ENCODE results near the gene PACS1.
"Not testable (repeated sequence)": the region's sequence is repeated elsewhere in the genome, so short reads cannot be mapped to it uniquely, and the experiment has no call there.

Gene PACS1

DNA sequence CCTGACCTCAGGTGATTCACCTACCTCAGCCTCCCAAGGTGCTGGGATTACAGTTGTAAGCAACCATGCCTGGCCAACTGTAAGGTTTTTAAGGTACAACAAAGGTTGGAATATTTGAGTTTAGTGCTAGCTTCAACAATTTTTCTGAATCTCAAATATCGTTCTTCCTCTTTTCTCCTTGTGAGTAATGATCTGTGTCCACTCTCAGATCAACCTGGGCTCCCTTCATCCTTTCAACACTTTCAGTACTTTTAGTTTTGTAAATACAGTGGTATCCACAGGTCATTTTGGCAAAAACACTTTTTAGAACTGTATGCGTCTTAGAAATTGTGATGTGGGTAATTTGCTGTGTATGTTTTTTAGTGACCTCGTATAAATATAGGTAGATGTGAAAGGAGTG is 7.9 kb downstream of the PACS1 start:
- no peak for DNase-seq

DNA sequence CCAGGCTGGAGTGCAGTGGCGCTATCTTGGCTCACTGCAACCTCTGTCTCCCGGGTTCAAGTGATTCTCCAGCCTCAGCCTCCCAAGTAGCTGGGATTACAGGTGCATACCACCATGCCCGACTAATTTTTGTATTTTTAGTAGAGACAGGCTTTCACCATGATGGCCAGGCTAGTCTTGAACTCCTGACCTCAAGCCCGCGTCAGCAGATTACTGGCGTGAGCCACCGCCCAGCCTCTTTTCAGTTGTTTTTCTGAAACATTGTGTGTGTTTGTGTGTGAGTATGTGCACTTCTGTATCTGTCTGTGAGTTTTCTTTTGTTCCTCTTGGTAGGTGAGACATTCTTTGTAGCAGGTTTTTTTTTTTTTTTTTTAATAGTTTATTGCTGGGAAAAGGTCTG is 8.9 kb downstream of the PACS1 start:
- DNase-seq: not testable (repeated sequence)

DNA sequence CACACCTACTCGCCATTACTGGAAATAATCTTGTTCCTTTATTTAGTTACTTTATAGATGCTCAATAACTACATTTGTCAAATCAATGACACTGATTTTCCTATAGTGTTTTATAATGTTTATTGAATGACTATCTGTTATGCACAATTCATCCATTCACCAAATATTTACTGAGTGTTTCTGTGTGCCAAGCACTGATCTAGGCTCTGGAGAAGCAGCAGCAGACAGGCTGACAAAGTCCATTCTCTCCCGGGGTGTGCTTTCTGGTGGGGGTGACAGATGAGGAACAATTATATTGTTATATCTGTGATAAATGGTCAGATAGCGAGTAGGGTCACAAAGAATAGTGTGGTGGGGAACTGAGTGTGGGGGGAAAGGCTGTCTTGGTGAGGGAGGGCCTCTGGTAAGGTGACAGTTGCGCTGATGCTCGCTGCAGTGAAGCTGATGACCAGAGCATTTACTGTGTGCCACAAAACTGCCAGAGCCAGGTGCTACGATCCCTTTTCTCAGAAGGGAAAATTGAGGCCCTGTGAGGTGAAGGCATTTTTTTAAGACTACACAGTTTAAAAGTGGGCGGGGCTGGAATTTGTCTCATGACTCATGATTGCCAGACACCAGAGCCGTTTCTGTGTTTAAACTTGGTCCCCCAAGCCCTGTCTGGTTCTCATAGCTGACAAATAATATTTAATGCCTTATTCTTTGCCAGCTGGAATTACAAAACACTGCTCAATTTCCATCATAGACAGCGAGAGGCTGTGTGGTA is 10.2 kb downstream of the PACS1 start:
- DNase-seq: no peak

DNA sequence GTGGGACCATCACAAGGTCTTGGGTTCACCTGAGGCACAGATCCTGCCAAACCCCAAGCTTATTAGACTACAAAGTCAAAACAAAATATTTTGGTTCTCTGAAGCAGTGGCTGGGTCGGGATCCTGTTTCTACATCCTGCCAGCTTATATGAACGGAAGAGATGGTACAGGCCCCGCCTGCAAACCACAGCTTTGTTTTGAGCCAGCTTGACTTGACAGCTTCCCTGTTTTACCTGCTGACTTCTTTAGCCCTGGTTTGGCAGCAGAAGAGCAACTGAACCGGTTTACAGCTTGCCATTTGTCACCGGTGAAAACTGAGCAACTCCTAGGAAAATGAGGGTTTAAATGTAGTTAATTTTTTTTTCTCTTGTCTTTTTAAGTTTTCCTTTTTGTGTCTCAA is 11.4 kb downstream of the PACS1 start:
- no peak for DNase-seq

DNA sequence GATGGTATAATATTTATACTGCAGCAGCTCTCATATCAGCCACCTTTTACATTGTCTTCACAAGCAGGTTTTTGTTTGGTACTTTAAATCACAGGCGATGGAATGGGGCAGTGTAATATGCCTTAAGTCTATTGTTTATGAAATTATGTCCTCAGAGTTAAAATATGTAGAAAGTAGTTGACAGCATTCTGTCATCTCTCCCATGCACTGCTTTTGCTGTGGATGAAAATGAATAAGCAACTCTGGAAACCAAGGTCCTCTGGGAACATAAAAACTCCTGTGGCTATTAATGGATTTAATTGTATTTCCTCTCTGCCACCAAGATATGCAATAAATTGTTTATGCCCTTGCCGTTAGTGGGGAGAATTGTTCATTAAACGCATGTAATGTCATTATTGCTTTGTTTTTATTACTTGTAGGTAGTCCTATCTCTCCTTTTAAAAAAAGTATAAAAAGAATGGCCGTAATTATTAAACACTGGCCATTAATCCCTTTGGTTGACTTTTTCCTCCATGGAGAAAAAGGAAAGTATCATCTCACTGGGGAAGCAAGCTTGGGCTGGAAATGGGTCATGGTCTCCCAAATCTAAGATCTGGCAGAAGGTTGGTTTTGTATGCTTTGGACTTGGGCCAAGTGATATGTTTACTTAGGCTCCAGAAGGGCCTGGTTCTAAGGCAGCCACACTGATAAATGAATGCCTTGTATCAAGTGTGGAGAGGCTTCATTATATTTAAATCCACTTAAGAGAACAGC is 13.1 kb downstream of the PACS1 start:
- DNase-seq: peak; percentile 44

DNA sequence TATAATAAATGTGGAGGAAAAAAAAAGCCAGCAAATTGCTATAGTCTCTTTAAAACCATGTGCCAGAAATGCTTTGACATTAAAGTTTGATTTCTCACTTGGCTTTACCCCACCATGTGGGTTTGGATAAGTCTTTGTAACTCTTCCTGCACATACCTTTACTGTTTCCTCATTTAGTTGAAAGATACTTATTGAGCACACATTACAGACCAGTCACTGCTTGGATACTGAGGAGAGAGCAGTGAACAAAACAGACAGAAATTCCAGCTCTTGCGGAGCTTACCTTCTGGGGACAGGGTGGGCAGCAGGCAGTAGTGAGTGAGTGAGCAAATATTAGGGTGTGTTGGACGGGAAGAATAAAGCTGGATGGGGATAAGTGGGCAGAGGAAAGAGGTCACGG is 13.7 kb downstream of the PACS1 start:
- DNase-seq: no peak

DNA sequence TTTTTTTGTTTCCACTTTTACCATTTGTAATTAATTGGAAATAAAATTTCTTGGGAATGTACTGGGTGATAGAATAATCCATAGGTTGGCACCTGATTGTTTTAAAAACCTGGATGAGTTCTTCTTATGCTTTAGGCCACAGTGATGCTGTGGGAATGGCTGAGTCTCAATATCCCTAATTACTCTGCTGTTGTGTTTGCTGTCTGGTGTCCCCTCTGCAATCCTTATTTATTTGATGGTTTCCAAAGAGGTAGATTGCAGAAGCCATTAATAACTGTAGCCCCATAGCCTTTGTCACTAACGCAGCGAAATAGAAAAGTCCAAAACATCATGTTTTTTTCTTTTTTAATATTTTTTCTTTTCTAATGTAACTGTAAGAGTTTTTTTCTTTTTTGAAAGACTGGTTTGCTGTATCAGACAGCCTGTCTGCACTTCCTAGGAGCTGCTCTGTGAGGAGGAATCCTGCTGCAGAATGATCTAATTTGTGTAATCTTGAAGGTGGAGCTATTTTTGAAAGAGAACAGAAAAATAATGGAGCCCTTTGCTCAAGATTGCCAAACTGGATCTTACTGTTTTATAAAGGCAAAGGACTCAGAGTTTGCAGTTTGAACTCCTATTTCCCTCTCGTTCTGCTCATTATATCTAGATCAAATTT is 14.9 kb downstream of the PACS1 start:
- DNase-seq: no peak

DNA sequence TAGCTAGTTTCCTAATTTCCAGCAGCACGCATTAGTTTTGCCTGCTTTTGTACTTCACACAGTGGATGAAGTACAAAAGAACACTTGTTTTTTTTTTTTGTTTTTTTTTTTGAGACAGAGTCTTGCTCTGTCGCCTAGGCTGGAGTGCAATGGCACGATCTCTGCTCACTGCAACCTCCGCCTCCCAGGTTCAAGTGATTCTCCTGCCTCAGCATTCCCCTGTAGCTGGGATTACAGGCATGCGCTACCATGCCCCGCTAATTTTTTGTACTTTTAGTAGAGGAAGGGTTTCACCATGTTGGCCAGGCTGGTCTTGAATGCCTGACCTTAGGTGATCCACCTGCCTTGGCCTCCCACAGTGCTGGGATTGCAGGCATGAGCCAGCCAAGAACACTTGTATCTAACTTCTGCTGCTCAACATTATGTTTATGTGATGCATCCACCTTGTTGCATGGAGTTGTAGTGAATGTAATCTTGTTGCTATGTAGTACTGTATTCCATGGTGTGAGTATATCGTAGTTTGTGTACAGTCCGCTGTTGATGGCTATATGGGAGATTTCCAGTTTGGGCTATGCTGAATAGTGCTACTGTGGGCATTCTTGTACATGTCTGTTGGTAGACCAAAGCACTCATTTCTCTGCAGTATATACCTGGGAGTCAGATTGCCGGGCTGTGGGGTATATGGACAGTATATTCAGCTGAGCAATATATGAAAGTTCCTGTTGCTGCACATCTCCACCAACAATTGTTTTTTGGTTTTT is 17.3 kb downstream of the PACS1 start:
- no peak for DNase-seq

DNA sequence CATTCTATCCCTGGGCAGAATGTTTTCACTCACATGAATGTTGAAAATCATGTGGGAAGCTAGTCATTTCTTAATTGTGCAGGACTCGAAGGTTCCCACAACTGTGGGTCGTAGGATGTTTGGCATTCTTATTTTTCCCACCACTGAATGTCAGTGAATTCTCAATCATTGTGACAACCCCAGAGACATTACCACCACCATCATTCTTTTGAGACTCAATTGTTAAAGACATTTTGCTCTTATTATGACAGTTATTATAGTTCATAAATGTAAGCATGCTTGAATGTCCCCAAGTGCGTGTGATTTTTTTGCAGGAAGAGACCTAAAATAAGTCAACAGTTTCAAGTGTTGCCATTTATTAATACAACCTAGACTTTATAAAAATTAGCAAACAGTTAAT is 19.0 kb downstream of the PACS1 start:
- DNase-seq: no peak

DNA sequence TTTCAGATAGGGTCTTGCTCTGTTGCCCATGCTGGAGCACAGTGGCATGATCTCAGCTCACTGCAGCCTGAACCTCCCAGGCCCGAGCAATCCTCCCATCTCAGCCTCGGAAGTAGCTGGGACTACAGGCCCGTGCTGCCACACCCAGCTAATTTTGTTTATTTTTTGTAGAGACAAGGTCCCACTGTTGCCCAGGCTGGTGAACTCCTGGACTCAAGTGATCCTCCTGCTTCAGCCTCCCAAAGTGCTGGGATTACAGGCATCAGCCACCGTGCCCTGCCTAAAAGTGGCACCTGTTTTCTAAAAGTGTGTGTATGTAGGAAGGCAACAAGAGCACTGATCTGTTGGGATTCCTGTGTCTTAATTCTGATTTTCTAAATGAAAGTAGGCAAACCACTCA is 20.2 kb downstream of the PACS1 start:
- no peak for DNase-seq

DNA sequence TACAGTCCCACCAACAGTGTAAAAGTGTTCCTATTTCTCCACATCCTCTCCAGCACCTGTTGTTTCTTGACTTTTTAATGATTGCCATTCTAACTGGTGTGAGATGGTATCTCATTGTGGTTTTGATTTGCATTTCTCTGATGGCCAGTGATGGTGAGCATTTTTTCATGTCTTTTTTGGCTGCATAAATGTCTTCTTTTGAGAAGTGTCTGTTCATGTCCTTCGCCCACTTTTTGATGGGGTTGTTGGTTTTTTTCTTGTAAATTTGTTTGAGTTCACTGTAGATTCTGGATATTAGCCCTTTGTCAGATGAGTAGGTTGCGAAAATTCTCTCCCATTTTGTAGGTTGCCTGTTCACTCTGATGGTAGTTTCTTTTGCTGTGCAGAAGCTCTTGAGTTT is 22.1 kb downstream of the PACS1 start:
- DNase-seq: not testable (repeated sequence)

DNA sequence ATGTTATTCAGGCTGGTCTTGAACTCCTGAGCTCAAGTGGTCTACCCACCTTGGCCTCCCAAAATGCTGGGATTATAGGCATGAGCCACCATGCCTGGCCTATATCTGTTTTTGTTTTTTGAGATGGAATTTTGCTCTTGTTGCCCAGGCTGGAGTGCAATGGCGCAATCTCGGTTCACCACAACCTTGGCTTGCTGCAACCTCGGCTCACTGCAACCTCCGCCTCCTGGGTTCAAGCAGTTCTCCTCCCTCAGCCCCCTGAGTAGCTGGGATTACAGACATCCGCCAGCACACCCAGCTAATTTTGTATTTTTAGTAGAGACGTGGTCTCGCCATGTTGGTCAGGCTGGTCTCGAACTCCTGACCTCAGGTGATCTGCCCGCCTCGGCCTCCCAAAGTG is 29.7 kb downstream of the PACS1 start:
- DNase-seq: not testable (repeated sequence)

DNA sequence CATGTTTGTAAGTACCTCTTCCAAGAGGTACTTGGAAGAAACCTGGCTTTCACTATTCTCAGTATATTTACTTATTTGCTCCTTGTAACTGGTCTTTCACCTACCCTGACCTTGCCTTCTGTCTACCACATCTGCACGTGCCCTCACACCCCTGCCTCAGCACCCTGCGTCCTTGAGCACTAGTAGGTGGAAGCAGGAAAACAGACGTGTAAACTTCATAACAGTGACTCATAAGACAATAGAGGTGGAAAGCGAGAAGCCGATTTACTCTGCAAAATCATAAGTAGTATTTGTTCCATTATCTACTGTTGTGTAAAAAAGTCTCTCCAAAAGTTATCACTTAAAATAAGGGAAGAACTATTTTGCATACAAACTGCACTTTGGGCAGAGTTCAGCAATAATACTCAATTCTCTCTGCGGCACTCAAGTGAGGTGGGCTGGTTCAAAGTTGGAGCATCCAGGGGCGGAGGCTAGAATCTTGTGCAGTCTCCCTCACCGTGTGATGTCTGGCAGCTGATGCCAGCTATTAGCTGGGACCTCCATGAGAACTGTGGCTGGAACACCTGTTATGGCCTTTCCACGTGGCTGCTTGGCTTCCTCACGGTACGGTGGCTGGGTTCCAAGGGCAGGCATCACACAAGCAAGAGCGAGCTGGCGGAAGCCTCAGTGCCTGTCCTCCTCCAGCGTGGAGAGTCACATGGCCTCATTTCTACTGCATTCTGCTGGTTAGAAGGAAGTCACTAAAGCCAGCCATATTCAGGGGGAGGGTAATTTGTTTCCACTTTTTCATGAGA is 30.4 kb downstream of the PACS1 start:
- no peak for DNase-seq

DNA sequence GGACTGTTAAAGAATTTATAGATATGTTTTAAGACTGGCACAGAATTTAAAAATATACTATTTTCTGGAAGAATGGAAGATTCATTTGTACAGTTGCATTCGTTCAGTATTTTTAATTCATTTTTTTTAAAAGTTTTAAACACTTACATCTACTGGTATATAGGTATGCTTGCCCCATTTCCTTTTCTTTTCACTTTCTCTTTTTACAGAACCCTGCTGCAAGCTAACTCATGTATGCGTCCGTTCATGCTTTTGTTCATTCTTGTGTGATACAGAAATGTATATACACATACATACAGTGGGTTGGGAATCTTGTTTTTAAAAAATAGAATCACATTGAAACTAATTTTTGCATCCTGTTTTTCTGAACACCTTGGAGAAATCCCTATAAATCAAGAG is 31.0 kb downstream of the PACS1 start:
- DNase-seq: no peak

DNA sequence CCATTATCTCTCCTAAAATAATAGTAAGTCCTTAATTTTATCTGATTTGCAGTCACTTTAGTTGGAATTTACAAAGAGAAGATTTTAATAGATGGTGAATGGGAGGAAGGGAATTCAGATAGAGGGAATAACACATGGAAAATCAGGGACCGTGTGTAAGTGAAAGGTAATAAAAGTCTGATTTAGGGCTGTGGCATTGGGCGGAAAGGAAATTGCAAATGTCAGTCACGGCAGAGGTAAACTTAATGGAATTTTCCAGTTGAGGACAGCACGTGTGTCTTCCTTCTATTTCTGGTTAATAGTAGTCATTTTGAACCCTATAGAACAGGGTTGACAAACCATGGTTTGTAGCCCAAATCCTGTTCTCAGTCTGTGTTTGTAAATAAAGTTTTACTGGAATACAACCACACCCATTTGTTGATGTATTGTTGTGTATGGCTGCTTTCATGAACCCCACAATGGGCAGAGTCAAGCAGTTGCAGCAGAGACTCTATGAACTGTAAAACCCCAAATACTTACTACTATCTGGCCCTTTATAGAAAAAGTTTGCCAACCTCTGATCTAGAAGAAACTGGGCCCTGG is 34.1 kb downstream of the PACS1 start:
- DNase-seq: no peak

DNA sequence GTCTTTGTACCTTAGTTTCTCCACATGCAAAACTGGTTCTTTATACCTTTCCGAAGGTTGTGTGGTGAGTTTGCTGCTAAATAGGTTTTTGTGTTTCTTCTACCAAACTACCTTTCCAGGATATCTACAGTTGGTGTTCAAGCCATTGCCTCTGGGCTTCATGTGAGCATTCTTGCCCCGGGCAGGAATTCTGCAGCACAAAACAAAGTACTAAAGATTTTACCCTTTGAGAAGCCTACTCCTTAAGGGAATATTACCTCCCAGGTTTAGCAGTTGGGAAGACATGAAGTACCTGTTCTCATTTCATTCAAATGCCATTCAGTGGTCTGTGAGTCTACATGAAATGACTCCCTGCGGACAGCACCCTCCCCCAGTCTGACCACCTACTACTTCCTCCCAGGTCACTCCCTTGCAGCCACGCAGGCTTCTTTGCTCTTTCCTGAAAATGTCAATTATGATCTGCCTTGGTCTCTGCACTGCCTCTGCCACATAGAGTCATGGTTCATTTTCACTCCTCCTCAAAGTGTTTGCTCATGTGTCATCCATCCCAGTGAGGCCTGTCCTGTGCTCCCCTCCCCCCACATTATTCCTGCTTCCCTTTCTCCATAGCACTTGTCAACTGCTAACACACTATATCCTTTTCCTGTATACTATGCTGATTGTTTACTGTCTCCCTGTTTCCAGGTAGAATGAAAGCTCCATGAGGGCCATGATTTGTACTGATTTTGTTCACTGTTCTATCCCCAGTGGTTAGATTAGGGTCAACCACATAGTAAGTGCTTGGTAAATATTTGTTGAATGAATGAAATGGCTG is 36.9 kb downstream of the PACS1 start:
- no peak for DNase-seq

DNA sequence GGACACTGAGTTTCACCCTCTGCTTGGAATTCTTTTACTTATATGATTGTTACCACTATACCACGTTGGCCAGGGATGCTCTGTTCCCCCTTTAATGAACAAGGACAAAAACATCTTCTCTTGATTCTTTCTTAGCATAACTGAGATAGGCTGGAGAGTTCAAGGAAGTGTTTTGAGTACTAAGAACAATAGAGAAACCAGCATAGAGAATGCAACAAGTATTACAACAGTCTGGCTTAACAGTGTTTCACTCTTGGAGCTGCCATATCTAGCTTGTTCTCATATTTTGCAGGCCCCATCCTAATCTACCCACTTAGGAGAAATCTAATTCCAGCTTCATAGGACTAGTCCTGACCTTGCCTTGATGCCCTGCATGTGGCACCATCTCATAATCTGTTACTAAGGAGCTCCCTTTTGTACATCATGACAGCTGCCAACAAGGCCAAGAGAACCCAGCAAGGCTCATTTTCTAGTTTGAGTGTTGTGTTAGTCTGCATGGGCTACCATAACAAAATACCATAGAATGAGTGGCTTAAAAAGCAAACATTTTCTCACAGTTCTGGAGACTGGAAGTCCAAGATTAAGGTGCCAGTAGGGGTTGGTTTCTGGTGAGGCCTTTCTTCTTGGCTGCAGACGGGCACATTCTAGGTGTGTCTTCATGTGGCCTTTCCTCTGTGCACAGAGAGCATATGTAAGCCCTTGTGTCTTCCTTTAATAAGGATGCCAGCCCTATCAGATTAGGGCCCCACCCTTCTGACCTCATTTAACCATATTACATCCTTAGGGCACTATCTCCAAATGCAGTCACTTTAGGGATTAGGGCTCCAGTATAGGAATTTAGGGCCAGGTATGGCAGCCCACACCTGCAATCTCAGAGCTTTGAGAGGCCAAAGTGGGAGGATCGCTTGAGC is 37.8 kb downstream of the PACS1 start:
- no peak for DNase-seq

DNA sequence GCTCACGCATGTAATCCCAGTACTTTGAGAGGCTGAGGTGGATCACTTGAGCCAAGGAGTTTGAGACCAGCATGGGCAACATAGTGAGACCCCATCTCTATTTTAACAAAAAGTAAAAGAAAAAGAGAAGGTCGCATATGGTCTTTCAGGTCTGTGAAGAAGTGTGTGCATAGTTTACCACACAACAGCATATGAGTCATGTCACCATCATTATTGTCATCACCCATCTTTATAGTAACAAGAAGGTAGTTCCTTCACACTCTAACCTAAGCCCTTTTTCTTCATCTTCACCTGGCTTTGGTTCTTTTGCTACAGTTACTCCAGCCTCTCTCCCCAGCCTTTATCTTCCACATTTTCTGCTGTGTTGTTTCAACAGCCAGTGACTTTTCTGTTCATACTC is 39.2 kb downstream of the PACS1 start:
- no peak for DNase-seq

DNA sequence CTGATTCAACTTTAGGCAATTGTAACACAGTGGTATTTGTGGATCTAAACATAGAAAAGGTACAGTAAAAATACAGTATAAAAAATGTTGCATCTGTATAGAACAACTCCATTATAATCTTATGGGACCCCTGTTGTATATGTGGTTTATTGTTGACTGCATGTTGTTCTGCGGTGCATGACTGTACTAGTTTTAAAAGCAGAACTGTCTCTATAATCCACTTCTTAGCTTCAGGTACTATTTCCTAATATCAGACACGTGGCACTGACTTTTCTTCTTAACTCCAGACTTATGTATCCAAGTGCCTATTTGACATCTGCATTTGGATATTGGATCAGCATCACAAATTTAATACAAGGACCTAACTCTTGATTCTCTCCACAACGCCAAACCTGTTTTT is 41.1 kb downstream of the PACS1 start:
- no peak for DNase-seq

DNA sequence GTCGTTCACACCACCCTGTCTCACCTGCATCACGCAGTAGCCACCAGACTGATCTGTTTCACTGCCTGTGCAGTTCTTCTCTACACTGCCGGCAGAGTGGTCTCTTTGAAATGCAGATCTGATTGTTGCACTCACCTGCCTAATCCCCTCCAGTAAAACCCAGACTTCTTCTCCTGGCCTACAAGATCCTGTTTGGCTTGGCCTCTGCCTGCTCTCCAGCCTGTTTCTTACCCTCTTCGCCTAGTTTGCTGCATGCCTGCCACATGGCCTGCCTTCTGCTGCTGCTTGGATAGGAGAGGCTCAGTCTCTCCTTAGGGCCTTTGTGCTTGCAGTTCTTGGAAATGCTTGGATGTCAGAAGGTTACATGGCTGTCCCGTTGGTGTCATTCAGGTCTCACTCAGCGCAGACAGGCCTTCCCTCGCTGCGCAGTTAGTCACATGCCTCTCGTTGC is 42.0 kb downstream of the PACS1 start:
- no peak for DNase-seq

Data from NCI-H748 treated with DMSO at 0.1 percent for 48 hours (cell line).